NB4 (cell line): ENCODE data around the gene PRAME.

Source experiments
- MYC ChIP-seq: IDR thresholded peaks from 2 replicates; pipeline ENCODE4 v1.6.1; 2011; ENCODE audit warnings: low read depth, low read length
- POLR2A ChIP-seq: IDR thresholded peaks from 2 replicates; pipeline ENCODE4 v1.6.1; 2011; ENCODE audit warnings: mild to moderate bottlenecking; ENCODE audit not compliant: insufficient read length; ENCODE audit errors: extremely low read depth
- TF ChIP-seq, protein P1 (sequence below): IDR thresholded peaks from one replicate; pipeline ENCODE4 v1.5.1; 2012; ENCODE audit warnings: low read depth, low read length
- TF ChIP-seq, protein P2 (sequence below): IDR thresholded peaks from 2 replicates; pipeline ENCODE4 v1.6.1; 2011; ENCODE audit warnings: low read depth, low read length

DNA sequence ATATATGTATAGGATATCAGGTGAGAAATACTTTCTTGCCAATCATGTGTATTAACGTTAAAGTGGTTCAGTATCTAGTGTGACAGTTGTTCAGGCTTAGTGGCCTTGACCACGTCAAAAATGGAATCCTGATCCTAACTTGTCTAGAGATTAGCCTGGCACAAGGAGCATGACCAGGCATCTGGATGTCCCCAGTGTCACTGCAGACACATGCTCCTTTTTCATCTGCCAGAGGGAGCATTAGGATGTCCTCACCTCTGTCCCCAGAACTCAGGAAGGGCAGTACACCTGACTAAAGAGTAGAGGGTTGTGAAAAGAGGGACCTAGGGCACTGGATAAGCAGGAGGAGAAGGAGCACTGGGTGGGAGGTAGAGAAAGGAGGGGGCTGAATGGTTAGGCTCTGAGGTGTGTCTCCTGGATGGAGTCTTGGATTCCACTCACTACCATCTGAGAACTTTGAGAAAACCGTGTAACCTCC lies 44.4 kb upstream of the PRAME start:
- TF ChIP-seq, protein P1, sequence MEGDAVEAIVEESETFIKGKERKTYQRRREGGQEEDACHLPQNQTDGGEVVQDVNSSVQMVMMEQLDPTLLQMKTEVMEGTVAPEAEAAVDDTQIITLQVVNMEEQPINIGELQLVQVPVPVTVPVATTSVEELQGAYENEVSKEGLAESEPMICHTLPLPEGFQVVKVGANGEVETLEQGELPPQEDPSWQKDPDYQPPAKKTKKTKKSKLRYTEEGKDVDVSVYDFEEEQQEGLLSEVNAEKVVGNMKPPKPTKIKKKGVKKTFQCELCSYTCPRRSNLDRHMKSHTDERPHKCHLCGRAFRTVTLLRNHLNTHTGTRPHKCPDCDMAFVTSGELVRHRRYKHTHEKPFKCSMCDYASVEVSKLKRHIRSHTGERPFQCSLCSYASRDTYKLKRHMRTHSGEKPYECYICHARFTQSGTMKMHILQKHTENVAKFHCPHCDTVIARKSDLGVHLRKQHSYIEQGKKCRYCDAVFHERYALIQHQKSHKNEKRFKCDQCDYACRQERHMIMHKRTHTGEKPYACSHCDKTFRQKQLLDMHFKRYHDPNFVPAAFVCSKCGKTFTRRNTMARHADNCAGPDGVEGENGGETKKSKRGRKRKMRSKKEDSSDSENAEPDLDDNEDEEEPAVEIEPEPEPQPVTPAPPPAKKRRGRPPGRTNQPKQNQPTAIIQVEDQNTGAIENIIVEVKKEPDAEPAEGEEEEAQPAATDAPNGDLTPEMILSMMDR, result no peak
- no peak for TF ChIP-seq POLR2A
- no peak for TF ChIP-seq MYC
- TF ChIP-seq, protein P2, sequence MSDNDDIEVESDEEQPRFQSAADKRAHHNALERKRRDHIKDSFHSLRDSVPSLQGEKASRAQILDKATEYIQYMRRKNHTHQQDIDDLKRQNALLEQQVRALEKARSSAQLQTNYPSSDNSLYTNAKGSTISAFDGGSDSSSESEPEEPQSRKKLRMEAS, result no peak
